ENCODE data around the gene ZNF619. TPM values are rescaled to one million over a fixed set of nuclear protein-coding genes. Genes with fewer than 3 reads are reported as not detected.

Gene ZNF619
- polyA plus RNA-seq, 1 experiment, result 4.7 TPM

- Histone ChIP-seq H3K27me3 (ENCODE audit: control insufficient read depth, insufficient read depth, low read length) (no peaks in the 10 kb centered on the region), H3K4me3 (ENCODE audit: low read depth, low read length) (no peak overlapping the region), H3K27ac (ENCODE audit: low read depth, low read length) (no peak overlapping the region), H3K9me3 (ENCODE audit: control insufficient read depth, insufficient read depth, low read length) (peaks cover 16% of the 10 kb centered on the region; the same call in 1 of the 2 replicates)
- TF ChIP-seq CTCF (IDR thresholded peaks at IDR 0.05; ENCODE audit: low read depth, low read length), result no peak
- DNase-seq (ENCODE audit: low read depth, low spot score), result no peak
- CTCF ChIA-PET, result no interaction called here
- POLR2A ChIA-PET, result no interaction called here
Measured at GRCh38 chr3:40487172-40487571, 10.2 kb downstream of the ZNF619 start.

DNA sequence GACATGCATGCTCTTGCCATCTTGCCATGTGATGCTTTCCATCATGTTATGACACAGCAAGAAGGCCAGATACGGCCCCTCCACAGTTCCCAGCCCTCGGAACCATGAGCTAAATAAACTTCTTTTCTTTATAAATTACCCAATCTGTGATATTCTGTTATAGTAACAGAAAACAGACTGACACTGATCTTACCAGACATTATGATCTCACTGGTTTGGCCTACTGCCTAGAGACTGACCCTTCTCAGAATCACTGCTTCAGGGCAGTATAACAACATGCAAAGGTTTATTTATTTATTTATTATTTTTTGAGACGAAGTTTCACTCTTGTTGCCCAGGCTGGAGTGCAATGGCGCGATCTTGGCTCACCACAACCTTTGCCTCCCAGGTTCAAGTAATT lies 14.0 kb downstream of the ZNF619 start:
- ChIA-PET CTCF (no interaction called here), POLR2A (no interaction called here)
- no peaks in the 10 kb centered on the region for H3K27me3 ChIP-seq (ENCODE audit: control insufficient read depth, insufficient read depth, low read length)

DNA sequence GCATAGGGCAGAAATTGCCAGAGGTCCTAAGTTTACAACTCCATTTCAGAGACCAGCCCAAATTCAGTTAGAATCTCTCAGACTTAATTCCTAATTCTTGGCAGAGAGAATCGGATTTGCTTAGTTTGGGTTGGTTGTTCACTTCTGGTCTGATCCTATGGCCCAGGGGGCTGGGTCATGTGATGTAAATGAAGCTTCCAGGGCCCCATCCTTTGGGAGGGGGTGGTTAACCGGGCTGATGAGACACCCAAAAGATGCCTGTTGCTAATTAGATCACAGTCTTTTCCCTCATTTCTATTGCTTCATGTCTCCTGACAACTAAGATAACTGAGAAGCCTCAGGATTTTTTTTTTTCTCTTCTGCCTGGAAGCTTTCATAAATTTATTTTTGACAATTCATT lies 17.8 kb downstream of the ZNF619 start:
- DNase-seq (ENCODE audit: low read depth, low spot score), result no peak
- ChIA-PET CTCF (interaction anchor here (1.1 kb wide), 1 partner anchor 1696 kb away, joined by 3 read pairs; no protein-coding TSS in a partner anchor), POLR2A (no interaction called here)

More for the DNA sequence above, 14.0 kb downstream of the ZNF619 start:
- no peak overlapping the region for H3K27ac ChIP-seq (ENCODE audit: low read depth, low read length)
- TF ChIP-seq CTCF (IDR thresholded peaks at IDR 0.05; ENCODE audit: low read depth, low read length), result no peak
- DNase-seq (ENCODE audit: low read depth, low spot score), result no peak
- peaks cover 16% of the 10 kb centered on the region; the same call in 1 of the 2 replicates for H3K9me3 ChIP-seq (ENCODE audit: control insufficient read depth, insufficient read depth, low read length)
- H3K4me3 ChIP-seq (ENCODE audit: low read depth, low read length), result no peak overlapping the region

DNA sequence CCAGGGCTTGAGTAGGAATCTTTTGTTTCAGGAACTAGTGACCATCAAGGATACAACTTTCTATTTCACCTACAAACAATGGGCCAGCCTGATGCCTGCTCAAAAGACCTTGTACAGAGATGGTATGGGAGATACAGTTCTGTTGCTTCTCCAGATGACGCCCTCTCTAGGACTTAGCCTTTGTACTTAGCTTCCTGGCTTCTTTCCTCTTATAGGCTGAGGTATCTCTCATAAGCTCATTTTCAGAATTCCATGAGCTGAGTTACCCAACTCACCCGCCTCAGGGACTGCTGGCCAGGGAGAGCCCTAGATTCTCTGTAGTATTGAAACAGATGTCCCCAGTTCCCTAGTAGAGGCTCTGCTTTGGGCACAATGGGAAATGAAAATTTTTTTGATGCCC lies 20.4 kb downstream of the ZNF619 start:
- H3K9me3 ChIP-seq (ENCODE audit: control insufficient read depth, insufficient read depth, low read length), result no peaks in the 10 kb centered on the region
- no peaks in the 10 kb centered on the region for H3K27me3 ChIP-seq (ENCODE audit: control insufficient read depth, insufficient read depth, low read length)
- CTCF ChIA-PET, result no interaction called here
- no peak for DNase-seq (ENCODE audit: low read depth, low spot score)
- POLR2A ChIA-PET, result no interaction called here
- no peak for TF ChIP-seq CTCF (IDR thresholded peaks at IDR 0.05; ENCODE audit: low read depth, low read length)
- no peak overlapping the region for H3K4me3 ChIP-seq (ENCODE audit: low read depth, low read length)
- H3K27ac ChIP-seq (ENCODE audit: low read depth, low read length), result no peak overlapping the region

More for the DNA sequence above, 17.8 kb downstream of the ZNF619 start:
- no peaks in the 10 kb centered on the region for H3K27me3 ChIP-seq (ENCODE audit: control insufficient read depth, insufficient read depth, low read length)
- no peak for TF ChIP-seq CTCF (IDR thresholded peaks at IDR 0.05; ENCODE audit: low read depth, low read length)
- no peak overlapping the region for H3K4me3 ChIP-seq (ENCODE audit: low read depth, low read length)
- H3K27ac ChIP-seq (ENCODE audit: low read depth, low read length), result no peak overlapping the region
- no peaks in the 10 kb centered on the region for H3K9me3 ChIP-seq (ENCODE audit: control insufficient read depth, insufficient read depth, low read length)

- ChIA-PET POLR2A (no interaction called here), CTCF (no interaction called here)
- Histone ChIP-seq H3K27me3 (ENCODE audit: control insufficient read depth, insufficient read depth, low read length) (no peaks in the 10 kb centered on the region), H3K27ac (ENCODE audit: low read depth, low read length) (no peak overlapping the region), H3K4me3 (ENCODE audit: low read depth, low read length) (no peak overlapping the region), H3K9me3 (ENCODE audit: control insufficient read depth, insufficient read depth, low read length) (no peaks in the 10 kb centered on the region)
- no peak for TF ChIP-seq CTCF (IDR thresholded peaks at IDR 0.05; ENCODE audit: low read depth, low read length)
- DNase-seq (ENCODE audit: low read depth, low spot score), result no peak
Measured at GRCh38 chr3:40499952-40500351, 23.0 kb downstream of the ZNF619 start.
